Esophagus squamous epithelium (tissue), 4 donors: Measurements from ENCODE around the gene CCNY.

Source experiments
- CTCF ChIP-seq, 6 experiments: fragments of 450-650 bp in 4 of 6; fragments of 200-600 bp in 2 of 6; sonication (generic) in 2 of 6; IDR thresholded peaks; one replicate each; pipeline ENCODE4 v1.5.1; 2016 to 2019; ENCODE audit warnings: antibody characterized with exemption in 6 of 6, mild to moderate bottlenecking in 4 of 6, moderate library complexity in 4 of 6
- POLR2A ChIP-seq, 4 donors: fragments of 450-650 bp; IDR thresholded peaks; one replicate each; pipeline ENCODE4 v1.6.1; 2017; ENCODE audit warnings: antibody characterized with exemption in 4 of 4, mild to moderate bottlenecking in 4 of 4, moderate library complexity in 3 of 4

GRCh38 chr10:35540296-35541164 lies 204.2 kb downstream of the CCNY start:
- TF ChIP-seq CTCF (IDR thresholded peaks at IDR 0.05) (no peak), POLR2A (IDR thresholded peaks at IDR 0.05) (no peak)
